GM21515 (cell line): ENCODE data around the gene TSPAN32.

Experiments used
- ATAC-seq: cut with Tn5 transposase; IDR thresholded peaks from one replicate; pipeline ENCODE4 v1.9.1; 2021; ENCODE audit not compliant: unreplicated experiment

Gene TSPAN32

DNA sequence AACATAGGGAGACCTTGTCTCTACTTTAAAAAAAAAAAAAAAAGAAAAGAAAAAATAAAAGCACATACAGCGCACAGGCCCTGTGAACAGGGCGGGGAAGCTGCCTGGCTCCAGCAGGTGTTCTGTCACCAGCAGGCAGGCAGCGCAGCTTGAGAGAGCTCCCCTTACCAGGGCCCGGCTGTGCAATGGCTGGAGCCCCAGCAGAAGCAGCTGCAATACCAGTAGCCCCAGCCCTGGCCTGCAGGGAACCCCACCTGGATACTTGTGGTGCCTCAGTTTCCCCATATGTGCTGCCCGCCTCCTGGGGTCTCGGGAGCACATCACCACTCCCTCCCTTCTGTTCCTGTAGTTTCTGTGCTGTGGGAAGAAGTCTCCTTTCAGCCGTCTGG lies 12.3 kb downstream of the TSPAN32 start:
- ATAC-seq, result no peak

DNA sequence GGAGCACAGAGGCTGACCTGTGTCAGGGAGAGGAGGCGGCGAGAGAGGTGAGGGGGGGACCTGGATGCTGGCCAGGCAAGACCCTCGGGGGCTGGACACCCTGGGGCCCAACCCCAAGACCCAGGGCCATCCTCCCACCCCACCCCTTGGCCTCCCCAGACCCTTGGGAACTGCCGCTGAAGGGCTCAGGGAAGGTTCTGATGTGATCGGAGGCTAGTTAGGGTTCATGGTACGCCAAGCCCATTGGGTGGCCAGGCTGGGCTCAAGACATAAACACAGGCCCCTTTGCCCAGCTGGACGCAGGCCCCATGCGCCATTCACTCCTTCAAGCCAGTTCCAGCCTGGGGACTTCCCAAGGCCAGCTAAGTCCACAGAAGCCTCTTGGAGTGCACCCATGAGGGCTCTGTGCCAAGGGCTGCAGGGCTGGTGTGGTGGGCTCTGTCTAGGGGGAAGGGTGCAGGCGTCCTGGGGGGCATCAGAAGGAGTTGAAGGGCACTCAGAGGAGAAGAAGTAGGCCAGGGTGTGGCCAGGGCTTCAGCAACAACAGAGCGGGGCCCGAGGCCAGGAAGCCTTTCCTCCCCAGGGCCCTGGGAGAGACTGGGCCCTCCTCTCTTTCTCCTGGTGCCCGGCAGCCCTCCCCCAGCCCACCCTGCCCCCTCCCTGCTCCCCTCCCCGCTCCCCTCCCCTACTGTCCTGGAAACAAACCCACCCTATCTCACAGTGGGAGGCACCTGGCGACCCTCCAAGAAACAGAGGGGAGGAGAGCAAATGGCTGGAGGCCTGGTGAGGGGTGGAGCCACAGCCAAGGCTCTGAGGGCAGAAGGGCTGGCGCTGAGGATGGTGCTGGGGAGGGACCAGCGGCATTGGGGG lies 12.9 kb downstream of the TSPAN32 start:
- ATAC-seq, result no peak

DNA sequence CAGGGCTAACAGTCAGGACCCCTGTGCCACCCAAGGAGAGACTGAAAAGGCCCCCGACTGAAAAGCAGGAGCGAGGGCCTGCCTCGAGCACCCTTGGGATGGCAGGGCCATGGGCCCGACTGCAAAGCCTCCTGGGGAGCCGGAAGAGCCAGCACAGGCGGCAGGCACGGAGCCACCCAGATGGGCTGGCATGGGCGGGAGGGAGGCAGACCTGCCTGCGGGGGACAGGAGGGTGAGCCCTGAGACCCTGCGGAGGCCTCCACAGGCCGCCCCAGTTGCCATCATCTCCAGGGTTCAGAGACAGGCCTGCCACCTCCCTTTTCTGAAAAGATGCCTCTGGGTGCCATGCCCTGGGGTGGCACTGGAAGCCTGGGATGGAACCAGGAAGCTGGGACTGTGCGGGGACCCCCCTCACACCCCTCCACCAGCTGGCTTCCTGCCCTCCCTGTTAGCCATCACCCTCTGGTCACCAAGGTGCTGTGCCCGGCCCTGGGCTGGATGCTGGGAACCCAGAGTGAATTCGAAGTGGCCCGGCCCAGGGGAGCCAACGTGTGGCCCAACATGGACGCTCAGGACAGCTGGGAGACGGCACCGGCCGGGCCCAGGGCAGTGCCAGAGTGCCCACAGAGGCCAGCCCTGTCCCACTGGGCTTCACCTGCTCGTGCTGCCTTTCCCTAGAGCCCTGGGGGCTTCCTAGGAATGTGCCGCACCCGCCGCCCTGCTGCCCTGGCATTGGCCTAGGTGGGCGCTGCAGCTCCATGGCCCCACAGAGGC lies 13.8 kb downstream of the TSPAN32 start:
- no peak for ATAC-seq

DNA sequence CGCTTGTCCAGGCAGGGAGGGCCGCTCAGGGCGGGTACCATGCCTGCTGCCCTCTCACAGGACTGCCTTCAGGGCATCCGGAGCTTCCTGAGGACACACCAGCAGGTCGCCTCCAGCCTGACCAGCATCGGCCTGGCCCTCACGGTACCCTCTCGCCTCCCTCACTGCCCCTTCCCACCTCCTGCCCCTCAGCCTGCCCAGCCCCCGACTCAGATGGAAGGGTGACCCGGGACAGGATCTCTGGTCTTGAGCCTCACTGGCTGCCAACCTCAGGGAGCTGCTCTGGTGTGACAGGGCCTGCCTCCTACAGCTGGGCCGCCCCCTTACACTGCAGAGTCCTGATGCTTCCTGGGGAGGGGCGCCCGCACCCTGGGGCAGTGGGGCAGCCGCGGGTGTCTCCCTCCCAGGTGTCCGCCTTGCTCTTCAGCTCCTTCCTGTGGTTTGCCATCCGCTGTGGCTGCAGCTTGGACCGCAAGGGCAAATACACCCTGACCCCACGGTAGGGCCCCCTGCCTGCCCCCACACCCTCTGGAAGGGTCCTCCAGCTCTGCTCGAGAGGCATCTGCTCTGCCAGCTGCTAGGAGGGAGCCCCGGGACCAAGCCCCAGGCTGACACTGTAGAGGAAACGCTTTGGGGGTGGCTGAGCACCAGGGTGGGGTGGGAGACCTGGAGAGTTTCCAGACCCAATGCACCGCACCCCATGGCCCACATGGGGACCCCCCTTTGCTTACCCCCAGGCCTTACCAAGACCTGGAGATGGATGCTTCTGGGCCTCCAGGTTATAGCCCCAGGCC lies 14.6 kb downstream of the TSPAN32 start:
- no peak for ATAC-seq

DNA sequence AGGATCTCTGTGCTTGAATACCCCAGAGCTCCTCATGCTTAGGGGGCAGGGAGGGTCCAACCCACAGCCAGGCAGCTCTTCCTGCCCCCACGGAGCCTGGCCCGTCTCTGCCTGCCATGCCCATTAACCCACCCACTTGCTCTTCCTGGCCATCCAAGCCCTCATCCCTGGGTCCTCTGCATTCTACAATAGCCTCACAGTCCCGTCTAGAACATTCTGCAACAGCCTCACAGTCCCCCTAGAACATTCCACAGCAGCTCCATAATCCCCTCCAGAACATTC lies 15.1 kb downstream of the TSPAN32 start:
- no peak for ATAC-seq

DNA sequence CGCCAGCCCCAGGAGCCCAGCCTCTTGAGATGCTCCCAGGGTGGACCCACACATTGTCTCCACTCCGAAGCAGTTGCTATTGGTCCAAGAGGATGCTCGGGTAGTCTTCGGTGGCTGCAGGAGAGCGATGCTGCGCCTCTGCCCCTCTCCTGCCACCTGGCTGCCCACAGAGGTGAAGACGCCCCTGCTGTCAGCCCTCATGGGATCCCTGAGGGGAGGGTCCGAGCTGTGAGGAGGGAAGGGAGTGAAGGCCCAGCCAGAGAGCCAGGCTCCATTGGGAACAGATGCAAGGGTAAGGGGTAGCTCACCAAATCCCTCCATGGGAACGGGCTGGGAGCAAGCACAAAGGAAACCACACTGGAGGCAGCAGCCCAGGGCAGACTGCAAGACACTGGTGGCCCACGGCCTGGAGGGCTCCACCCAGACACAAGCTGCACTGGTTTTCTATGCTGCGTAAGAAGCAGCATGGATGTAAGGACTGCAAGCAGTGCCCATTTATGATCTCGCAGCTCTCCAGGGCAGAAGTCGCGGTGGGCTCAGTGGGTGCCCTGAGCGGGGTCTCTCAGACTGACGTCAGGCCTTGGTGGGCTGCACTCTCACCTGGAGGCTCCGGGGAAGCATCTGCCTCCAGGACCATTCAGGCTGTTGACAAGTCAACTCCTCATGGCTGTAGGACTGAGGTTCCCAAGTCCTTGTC lies 15.7 kb downstream of the TSPAN32 start:
- ATAC-seq, result no peak

DNA sequence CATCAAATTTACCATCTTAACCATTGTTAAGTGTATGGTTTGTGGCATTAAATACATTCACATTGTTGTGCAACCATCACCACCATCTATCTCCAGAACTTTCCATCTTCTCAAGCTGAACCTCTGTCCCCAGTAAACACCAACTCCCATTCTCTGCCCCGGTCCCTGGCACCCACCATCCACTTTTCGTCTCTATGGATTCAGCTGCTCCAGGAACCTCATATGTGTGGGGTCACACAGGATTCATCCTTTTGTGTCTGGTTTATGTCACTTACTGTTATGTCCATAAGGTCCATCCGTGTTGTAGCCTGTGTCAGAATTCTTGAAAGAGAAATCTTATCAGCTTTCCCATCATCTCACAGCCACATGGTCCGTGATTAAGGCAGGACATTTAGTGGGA lies 16.3 kb downstream of the TSPAN32 start:
- ATAC-seq, result no peak

DNA sequence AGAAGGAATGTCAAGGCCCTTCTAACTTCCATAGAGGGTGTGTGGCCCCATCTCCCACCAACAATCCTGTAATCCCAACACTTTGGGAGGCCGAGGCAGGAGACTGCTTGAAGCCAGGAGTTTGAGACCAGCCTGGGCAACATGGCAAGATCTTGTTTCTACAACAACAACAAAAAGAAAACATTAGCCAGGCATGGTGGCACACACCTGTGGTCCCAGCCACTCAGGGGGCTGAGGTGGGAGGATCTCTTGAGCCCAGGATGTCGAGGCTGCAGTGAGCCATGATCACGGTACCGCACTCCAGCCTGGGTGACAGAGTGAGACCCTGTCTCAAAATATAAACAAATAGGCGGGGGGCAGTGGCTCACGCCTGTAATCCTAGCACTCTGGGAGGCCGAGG lies 16.9 kb downstream of the TSPAN32 start:
- no peak for ATAC-seq

DNA sequence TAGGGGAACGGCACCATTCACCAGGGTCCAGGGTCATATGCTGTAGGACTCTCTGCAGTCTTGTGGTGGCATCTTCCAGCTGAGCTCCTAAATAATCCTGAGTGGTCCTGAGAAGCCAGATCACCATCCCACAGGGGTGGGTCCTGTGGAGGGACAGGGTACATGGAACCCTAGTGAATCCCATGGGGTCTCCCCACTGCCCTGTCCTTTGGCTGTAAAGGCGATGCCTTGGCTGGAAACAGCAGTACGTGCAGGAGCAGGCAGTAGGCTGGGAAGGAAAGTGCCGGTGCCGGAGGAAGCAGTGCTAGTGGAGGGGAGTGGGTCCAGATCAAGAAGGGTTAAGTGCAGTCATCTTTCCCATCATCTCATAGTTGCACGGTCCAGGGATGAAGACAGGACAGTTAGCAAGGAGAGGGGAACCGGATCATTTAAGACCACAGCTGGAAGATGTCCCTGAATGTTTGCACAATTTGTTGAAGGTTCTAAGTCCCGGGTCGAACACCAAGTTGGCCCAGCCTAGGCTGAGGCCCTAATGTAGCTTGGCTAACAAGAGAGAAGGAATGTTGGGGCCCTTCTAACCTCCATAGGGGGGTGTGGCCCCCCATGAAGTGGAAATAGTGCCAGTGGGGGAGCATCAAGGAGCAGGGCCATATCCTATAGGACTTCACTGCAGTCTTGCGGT lies 18.1 kb downstream of the TSPAN32 start:
- no peak for ATAC-seq

DNA sequence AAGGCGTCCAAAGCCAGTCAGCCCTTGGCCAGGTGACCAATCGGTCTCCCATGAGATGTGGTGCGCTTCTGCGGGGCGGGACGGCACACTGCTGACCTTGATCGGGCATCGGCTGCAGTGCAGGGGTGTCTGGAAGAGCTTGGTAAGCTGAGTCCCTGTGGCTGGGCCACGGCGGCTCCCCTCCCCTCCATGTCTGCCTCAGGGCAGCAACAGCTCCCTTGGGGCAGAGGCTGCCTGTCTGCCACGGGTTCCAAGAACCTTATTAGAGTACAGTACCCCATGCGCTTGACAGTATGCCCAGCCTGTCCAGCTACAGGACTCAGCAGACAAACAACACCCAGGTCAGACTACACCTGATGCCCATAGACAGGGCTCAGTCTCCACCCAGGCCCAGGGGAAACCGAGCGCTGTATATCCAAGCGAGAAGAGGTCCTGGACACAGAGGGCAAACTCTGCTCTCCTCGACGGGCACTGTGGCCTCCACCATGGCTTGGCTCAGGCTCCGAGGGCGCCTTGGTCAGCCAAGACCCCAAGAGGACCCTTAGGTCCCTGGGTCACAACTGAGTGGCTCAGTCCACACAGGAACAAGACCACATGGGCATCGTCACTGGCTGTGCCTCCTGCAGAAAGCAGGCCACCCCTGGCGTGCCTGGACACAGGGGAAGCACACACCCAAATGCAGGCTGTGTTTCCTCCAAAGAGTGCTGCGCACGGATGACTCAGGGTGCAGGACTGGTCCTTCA lies 18.9 kb downstream of the TSPAN32 start:
- ATAC-seq, result no peak

DNA sequence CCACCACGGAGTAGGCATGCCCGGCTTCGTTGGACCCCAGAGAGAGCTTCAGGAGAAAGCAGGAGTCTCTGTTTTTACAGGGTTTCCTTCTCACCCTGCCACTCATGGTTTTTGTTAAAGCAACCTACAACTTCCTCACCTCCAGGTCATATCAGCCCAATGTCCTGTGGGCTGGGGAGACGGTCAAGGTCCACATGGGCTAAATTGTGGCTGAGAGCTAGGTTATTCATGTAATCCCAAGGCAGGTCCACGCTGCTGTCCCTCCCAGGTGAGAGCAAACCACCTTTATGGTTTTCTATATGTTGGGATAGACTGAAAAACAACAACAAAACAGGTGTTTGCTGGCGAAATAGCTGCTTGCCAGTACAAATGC lies 19.5 kb downstream of the TSPAN32 start:
- no peak for ATAC-seq

DNA sequence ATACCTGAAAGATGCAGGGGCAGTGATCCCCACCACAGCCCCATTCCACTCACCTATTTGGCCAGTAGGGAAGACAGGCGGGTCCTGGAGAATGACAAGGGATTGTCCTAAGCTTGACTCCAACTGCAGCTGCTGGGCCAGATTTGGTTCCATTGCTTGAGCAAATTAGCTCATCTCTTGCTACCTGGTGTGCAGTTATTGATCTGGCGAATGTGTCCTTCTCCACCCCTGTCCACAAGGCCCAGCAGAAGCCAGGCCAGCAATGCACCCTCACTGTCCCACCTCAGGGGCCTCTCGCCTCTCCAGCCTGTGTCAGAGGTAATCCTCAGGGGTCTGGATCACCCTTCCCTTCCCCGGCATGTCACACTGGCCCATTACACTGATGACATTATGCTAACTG lies 23.3 kb downstream of the TSPAN32 start:
- ATAC-seq, result no peak

DNA sequence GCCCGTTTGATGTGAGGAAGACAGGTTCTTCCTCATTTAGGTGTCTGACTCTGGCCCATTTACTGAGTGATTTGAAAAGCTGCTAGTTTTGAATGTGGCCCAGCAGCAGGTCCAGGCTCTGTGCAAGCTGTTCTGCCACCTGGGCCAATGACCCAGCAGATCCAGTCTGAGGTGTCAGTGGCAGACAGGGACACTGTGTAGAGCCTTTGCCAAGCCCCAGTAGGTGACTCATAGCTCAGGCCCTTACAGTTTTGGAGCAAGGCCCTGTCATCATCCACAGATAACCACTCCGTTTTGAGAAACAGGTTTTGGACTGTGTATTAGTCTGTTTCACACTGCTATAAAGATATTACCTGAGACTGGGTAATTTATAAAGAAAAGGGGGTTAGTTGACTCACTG lies 23.9 kb downstream of the TSPAN32 start:
- no peak for ATAC-seq

DNA sequence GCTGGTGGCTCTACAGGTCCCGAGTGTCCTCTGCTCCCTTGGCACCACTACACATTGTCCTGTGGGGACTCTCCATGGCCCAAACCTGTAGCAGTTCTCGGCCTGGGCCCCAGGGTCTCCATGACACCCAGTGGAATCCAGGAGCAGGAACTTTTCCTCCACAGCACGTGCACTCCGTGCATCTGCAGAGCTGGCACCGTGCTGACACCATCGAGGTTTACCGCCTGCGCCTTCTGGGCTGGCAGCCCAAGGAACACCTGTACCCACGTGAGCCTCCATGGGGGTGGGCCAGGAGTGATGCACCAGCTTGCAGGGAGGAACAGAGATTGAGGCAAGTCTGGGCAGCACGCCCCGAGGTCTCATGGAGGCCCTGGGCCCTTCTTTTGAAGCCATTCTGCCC lies 25.2 kb downstream of the TSPAN32 start:
- ATAC-seq, result no peak

DNA sequence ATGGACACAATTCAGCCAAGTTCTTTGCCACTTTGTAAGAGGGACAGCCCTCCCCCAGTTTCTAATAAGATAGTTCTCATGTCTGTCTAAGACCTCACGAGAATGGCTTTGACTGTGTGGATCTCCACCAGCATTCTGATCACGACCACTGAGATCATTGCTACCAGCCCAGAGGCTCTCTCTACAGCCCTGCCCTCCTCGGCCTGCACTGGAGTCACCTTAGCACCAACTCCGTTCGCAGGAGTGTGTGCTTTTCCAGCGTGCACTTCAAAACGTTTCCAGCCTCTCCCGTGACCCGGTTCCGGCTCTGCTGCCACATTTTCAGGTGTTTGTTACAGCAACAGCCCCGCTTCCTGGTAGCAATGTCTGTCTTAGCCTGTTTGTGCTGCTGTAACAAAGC lies 26.2 kb downstream of the TSPAN32 start:
- ATAC-seq, result no peak

DNA sequence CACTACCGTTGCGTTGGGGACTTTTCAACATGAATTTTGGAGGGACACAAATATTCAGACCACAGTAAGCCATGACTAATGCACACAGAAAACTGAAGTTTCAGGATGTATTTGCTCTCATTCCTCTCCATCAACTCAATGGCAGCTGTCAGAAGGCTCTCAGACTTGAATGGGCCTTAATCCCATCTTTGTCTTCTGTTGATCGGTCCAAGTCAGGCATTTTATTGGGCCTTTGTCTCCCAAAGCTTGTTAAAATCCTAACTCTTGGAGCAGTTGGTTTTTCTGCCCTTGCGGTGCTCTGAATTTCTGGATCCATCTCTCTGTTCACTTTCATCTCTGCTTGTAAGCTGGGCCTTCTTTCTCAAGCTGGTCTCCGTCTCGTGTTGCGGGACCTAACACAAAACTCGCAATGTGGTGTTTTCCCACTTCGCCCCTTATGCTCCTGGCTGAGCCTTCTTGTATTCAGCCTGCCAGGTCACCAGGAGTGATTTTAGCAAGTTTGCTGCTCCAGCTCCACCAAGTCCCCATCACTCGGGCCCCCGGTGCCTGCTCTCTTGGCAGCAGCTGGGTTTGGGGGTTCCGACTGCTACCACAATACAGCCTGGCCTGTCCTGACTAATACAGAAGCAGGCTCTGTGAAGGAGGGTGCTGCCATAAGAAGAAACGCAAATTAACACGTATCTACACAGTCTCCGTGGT lies 27.0 kb downstream of the TSPAN32 start:
- ATAC-seq, result no peak

DNA sequence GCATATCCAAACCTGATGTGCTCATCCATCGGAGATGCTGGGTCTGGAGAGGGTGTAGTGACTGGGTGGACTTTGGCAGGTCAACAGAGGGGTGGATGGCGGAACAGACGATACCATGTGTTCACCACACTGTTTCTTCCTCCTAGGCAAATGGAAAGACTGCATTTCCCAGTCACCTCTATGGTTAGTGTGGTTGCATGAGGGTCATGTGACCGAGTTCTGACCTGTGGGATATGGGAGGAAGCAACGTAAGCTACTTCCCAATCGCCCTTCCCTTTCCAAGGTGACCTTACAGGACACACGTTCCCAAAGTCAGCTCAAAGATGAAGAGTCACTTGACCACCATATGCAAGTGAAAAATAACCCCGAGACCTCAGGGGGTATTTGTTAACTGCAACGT lies 27.7 kb downstream of the TSPAN32 start:
- ATAC-seq, result no peak

DNA sequence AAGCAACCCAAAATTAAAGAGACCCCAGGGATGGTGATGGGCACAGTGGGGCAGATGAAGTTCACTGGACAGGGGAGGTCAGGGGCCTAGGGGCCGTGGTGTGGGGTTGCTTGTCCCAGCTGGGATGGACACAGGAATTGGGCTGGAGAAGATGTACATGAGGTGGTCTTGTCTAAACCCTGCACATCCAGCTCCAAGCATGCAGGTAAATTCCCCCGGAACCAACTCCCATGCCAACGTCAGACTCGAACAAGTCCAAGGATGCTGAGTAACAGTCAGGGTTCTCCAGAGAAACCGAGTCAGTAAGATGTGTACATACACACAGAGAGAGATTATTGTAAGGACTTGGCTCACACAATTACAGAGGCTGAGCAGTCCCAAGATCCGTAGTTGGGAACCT lies 28.9 kb downstream of the TSPAN32 start:
- ATAC-seq, result no peak

DNA sequence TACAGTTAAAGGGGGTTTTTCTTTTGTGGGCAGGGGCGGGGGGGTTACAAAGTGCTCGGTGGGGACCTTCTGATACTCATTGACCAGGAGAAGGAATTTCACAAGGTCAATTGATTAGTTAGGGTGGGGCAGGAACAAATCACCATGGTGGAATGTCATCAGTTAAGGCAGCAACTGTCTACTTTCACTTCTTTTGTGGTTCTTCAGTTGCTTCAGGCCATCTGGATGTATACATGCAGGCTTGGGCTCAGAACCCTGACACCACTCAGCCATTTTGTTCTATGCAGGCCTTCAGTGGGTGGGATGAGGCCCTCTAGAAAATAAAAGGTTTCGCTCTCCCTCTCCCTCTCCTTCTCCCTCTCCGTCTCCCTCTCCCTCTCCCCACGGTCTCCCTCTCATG lies 29.6 kb downstream of the TSPAN32 start:
- ATAC-seq, result no peak
